Keratinocyte (primary cell): ENCODE measurements around the gene CD164L2.

ENCODE experiments used
- EZH2 ChIP-seq: IDR thresholded peaks from one replicate; pipeline ENCODE4 v1.6.1; 2012; ENCODE audit warnings: inconsistent platforms, mild to moderate bottlenecking, low read length, moderate library complexity
- TF ChIP-seq, protein P1 (sequence below), 3 experiments: IDR thresholded peaks in 1 of 3; conservative IDR thresholded peaks in 1 of 3; optimal IDR thresholded peaks in 1 of 3; 2 replicates in 2 of 3; 3 replicates in 1 of 3; pipeline versions ENCODE3 to v1.5.1; 2011; ENCODE audit warnings: low read length in 3 of 3, mild to moderate bottlenecking in 3 of 3, moderate library complexity in 2 of 3, control low read depth in 1 of 3, inconsistent platforms in 1 of 3; ENCODE audit not compliant: insufficient read depth in 2 of 3; ENCODE audit errors: extremely low read depth in 1 of 3

- TF ChIP-seq, protein P1, sequence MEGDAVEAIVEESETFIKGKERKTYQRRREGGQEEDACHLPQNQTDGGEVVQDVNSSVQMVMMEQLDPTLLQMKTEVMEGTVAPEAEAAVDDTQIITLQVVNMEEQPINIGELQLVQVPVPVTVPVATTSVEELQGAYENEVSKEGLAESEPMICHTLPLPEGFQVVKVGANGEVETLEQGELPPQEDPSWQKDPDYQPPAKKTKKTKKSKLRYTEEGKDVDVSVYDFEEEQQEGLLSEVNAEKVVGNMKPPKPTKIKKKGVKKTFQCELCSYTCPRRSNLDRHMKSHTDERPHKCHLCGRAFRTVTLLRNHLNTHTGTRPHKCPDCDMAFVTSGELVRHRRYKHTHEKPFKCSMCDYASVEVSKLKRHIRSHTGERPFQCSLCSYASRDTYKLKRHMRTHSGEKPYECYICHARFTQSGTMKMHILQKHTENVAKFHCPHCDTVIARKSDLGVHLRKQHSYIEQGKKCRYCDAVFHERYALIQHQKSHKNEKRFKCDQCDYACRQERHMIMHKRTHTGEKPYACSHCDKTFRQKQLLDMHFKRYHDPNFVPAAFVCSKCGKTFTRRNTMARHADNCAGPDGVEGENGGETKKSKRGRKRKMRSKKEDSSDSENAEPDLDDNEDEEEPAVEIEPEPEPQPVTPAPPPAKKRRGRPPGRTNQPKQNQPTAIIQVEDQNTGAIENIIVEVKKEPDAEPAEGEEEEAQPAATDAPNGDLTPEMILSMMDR (optimal IDR thresholded peaks at IDR 0.05 in 1 of 3, IDR thresholded peaks at IDR 0.05 in 1 of 3, conservative IDR thresholded peaks at IDR 0.05 in 1 of 3; ENCODE audit: extremely low read depth in 1 of 3, insufficient read depth in 2 of 3, low read length in 3 of 3), result no peak
- TF ChIP-seq EZH2, result no peak
These were observed 47.9 kb upstream of the CD164L2 start for GRCh38 chr1:27430903-27431600.
